IPS DF 6.9 (cell line): ENCODE results near the gene RAI14.

Source experiments
- DNase-seq: peaks from one replicate; pipeline ENCODE4 v3.0.0-alpha.2; 2013; ENCODE audit warnings: low read depth, low spot score
- H3K27ac ChIP-seq: one replicate; pipeline ENCODE4 v1.5.1; 2013; ENCODE audit warnings: low read length, control low read depth
- H3K27me3 ChIP-seq: 2 replicates; pipeline ENCODE4 v1.6.1; 2013; ENCODE audit warnings: mild to moderate bottlenecking, low read length; ENCODE audit not compliant: control insufficient read depth, insufficient read depth
- H3K36me3 ChIP-seq: 2 replicates; pipeline ENCODE4 v1.6.1; 2013; ENCODE audit warnings: low read length; ENCODE audit not compliant: control insufficient read depth, insufficient read depth
- H3K4me1 ChIP-seq: 2 replicates; pipeline ENCODE4 v1.6.1; 2013; ENCODE audit warnings: low read length; ENCODE audit not compliant: control insufficient read depth, insufficient read depth
- H3K4me3 ChIP-seq: 2 replicates; pipeline ENCODE4 v1.5.1; 2013; ENCODE audit warnings: mild to moderate bottlenecking, low read length
- H3K9me3 ChIP-seq: 2 replicates; pipeline ENCODE4 v1.6.1; 2013; ENCODE audit warnings: low read length, inconsistent platforms; ENCODE audit not compliant: control insufficient read depth, insufficient read depth
- WGBS: extraction: QIAGEN DNeasy Blood & Tissue Kit; methylation state at CpG from one replicate; pipeline ENCODE4 v1.1.7; 2013; ENCODE audit warnings: mixed read lengths, missing lambda C conversion rate; ENCODE audit not compliant: insufficient read length, insufficient coverage; 5-methylcytosine and 5-hydroxymethylcytosine counted together

The RAI14 gene

GRCh38 chr5:34867660-34868059, 211.5 kb downstream of the RAI14 start:
- Histone ChIP-seq H3K27ac (no peak overlapping the region), H3K27me3 (no peaks in the 10 kb centered on the region)

GRCh38 chr5:34868791-34869190, 212.7 kb downstream of the RAI14 start:
- Histone ChIP-seq H3K4me1 (peaks cover 3% of the 10 kb centered on the region; the same call in 1 of the 2 replicates), H3K4me3 (no peak overlapping the region), H3K27me3 (no peaks in the 10 kb centered on the region), H3K36me3 (no peaks in the 10 kb centered on the region), H3K9me3 (no peaks in the 10 kb centered on the region), H3K27ac (no peak overlapping the region)
- no peak for DNase-seq
- WGBS = no CpG with 5 or more reads among the region's 1 CpG

More at GRCh38 chr5:34867660-34868059, 211.5 kb downstream of the RAI14 start:
- no peak overlapping the region for H3K4me3 ChIP-seq
- no CpG with 5 or more reads among the region's 3 CpGs for WGBS
- no peaks in the 10 kb centered on the region for H3K9me3 ChIP-seq
- no peak for DNase-seq
- peaks cover 3% of the 10 kb centered on the region; the same call in 1 of the 2 replicates for H3K4me1 ChIP-seq
- no peaks in the 10 kb centered on the region for H3K36me3 ChIP-seq

GRCh38 chr5:34869256-34869655, 213.1 kb downstream of the RAI14 start:
- WGBS = no CpG with 5 or more reads among the region's 1 CpG
- Histone ChIP-seq H3K27me3 (no peaks in the 10 kb centered on the region), H3K4me1 (peaks cover 3% of the 10 kb centered on the region; the same call in 1 of the 2 replicates), H3K36me3 (no peaks in the 10 kb centered on the region), H3K4me3 (no peak overlapping the region), H3K27ac (no peak overlapping the region), H3K9me3 (no peaks in the 10 kb centered on the region)
- no peak for DNase-seq

GRCh38 chr5:34870382-34870781, 214.3 kb downstream of the RAI14 start:
- H3K36me3 ChIP-seq = no peaks in the 10 kb centered on the region
- H3K4me3 ChIP-seq = no peak overlapping the region
- H3K27me3 ChIP-seq = no peaks in the 10 kb centered on the region
- H3K4me1 ChIP-seq = peaks cover 3% of the 10 kb centered on the region; the same call in 1 of the 2 replicates
- H3K9me3 ChIP-seq = no peaks in the 10 kb centered on the region
- no CpG with 5 or more reads among the region's 2 CpGs for WGBS
- no peak overlapping the region for H3K27ac ChIP-seq
- DNase-seq = no peak

- Histone ChIP-seq H3K4me1 (no peaks in the 10 kb centered on the region), H3K36me3 (no peaks in the 10 kb centered on the region), H3K4me3 (no peak overlapping the region), H3K9me3 (no peaks in the 10 kb centered on the region), H3K27me3 (no peaks in the 10 kb centered on the region), H3K27ac (no peak overlapping the region)
- no peak for DNase-seq
Observed at GRCh38 chr5:34876275-34876674, 220.1 kb downstream of the RAI14 start.

GRCh38 chr5:34881246-34881645, 225.1 kb downstream of the RAI14 start:
- Histone ChIP-seq H3K4me3 (no peak overlapping the region), H3K4me1 (0 out of 2 replicates have a peak, but pooled peaks cover under 1% of the 10 kb centered on the region), H3K36me3 (no peaks in the 10 kb centered on the region), H3K27me3 (no peaks in the 10 kb centered on the region), H3K27ac (no peak overlapping the region), H3K9me3 (no peaks in the 10 kb centered on the region)
- no peak for DNase-seq
